Activated T-cell treated with anti-CD3 and anti-CD28 coated beads, Interleukin-2, amount 50 U/mL, for 72 hours (primary cell): ENCODE data around the gene GAS1. TPM values are rescaled to one million over a fixed set of nuclear protein-coding genes. Genes with fewer than 3 reads are reported as not detected.

Experiments
- ATAC-seq, 2 donors: fragments of 150-1000 bp; cut with Tn5 transposase; replicated peaks in 1 of 2; 2 replicates each; pipeline ENCODE4 v1.10.0; 2021; ENCODE audit warnings: moderate library complexity in 2 of 2, mild to moderate bottlenecking in 1 of 2
- DNase-seq, 2 donors: peaks; one replicate each; pipeline ENCODE4 v3.0.0; 2021 to 2022; ENCODE audit warnings: mixed read lengths in 1 of 2
- H3K27ac Mint-ChIP-seq: one replicate; pipeline ENCODE4 v1.8.0; 2022; ENCODE audit warnings: mild to moderate bottlenecking, moderate library complexity, mixed read lengths
- H3K27me3 Mint-ChIP-seq: one replicate; pipeline ENCODE4 v1.8.0; 2022; ENCODE audit warnings: low read depth, mixed read lengths
- H3K36me3 Mint-ChIP-seq, 2 donors: one replicate each; pipeline ENCODE4 v1.8.0; 2022; ENCODE audit warnings: mixed read lengths in 2 of 2, mild to moderate bottlenecking in 1 of 2; ENCODE audit not compliant: insufficient read depth in 2 of 2
- H3K4me1 Mint-ChIP-seq: one replicate; pipeline ENCODE4 v1.8.0; 2022; ENCODE audit warnings: low read depth, mixed read lengths
- H3K4me3 Mint-ChIP-seq, 2 donors: one replicate each; pipeline ENCODE4 v1.8.0; 2022; ENCODE audit warnings: mild to moderate bottlenecking in 2 of 2, mixed read lengths in 2 of 2, moderate library complexity in 2 of 2
- H3K9me3 Mint-ChIP-seq, 2 donors: one replicate each; pipeline ENCODE4 v1.8.0; 2022; ENCODE audit warnings: mixed read lengths in 2 of 2
- total RNA-seq, 2 donors: library from RNA; stranded (reverse); gene quantifications; one replicate each; pipeline ENCODE4 v1.2.3, GENCODE V29; 2022

Gene GAS1
- total RNA-seq: under 1 TPM; 0.07 to 0.12 TPM

GRCh38 chr9:86947146-86948073 lies at the start of gene GAS1:
Gene GAS1, minus strand, starts transcription at chr9:86947506. Its CDS starts 727 bp downstream, at chr9:86946779.
- Mint-ChIP-seq H3K27ac (no peak within 1 kb of the TSS), H3K4me1 (peaks cover 18% of the 10 kb centered on the region), H3K4me3 (peak within 1 kb of the TSS; percentile 83 to 85), H3K36me3 (peaks cover 1 to 6% of the 10 kb centered on the region in 2 donors), H3K9me3 (peaks cover 4 to 6% of the 10 kb centered on the region in 2 donors), H3K27me3 (peaks cover 32% of the 10 kb centered on the region)
- DNase-seq (peak; percentile 69 to 75), ATAC-seq (peak; percentile 72 to 79)

GRCh38 chr9:86994231-86994630 lies 46.9 kb upstream of the GAS1 start:
- H3K4me1 Mint-ChIP-seq: no peaks in the 10 kb centered on the region
- H3K27me3 Mint-ChIP-seq: peaks cover 3% of the 10 kb centered on the region
- H3K4me3 Mint-ChIP-seq: no peak overlapping the region
- no peaks in the 10 kb centered on the region for H3K9me3 Mint-ChIP-seq
- no peak overlapping the region for H3K27ac Mint-ChIP-seq
- no peak for ATAC-seq
- no peak for DNase-seq
- no peaks in the 10 kb centered on the region for H3K36me3 Mint-ChIP-seq

GRCh38 chr9:86993830-86994229 lies 46.5 kb upstream of the GAS1 start:
- H3K4me1 Mint-ChIP-seq: no peaks in the 10 kb centered on the region
- no peaks in the 10 kb centered on the region for H3K9me3 Mint-ChIP-seq
- H3K36me3 Mint-ChIP-seq: no peaks in the 10 kb centered on the region
- no peak overlapping the region for H3K27ac Mint-ChIP-seq
- no peak for ATAC-seq
- H3K4me3 Mint-ChIP-seq: no peak overlapping the region
- DNase-seq: no peak
- H3K27me3 Mint-ChIP-seq: peaks cover 7% of the 10 kb centered on the region

GRCh38 chr9:86991077-86991476 lies 43.8 kb upstream of the GAS1 start:
- ATAC-seq (no peak), DNase-seq (no peak)
- no peaks in the 10 kb centered on the region for H3K4me1 Mint-ChIP-seq
- no peak overlapping the region for H3K4me3 Mint-ChIP-seq
- peaks cover 8% of the 10 kb centered on the region for H3K27me3 Mint-ChIP-seq
- no peak overlapping the region for H3K27ac Mint-ChIP-seq
- no peaks in the 10 kb centered on the region for H3K9me3 Mint-ChIP-seq
- no peaks in the 10 kb centered on the region for H3K36me3 Mint-ChIP-seq

- no peaks in the 10 kb centered on the region for H3K9me3 Mint-ChIP-seq
- H3K4me3 Mint-ChIP-seq: no peak overlapping the region
- H3K27ac Mint-ChIP-seq: no peak overlapping the region
- H3K27me3 Mint-ChIP-seq: peaks cover 8% of the 10 kb centered on the region
- no peaks in the 10 kb centered on the region for H3K4me1 Mint-ChIP-seq
- DNase-seq (no peak), ATAC-seq (no peak)
- H3K36me3 Mint-ChIP-seq: no peaks in the 10 kb centered on the region
Measured at GRCh38 chr9:86990290-86990689, 43.0 kb upstream of the GAS1 start.

- H3K27me3 Mint-ChIP-seq: peaks cover 16% of the 10 kb centered on the region
- no peak for ATAC-seq
- H3K36me3 Mint-ChIP-seq: no peaks in the 10 kb centered on the region
- H3K9me3 Mint-ChIP-seq: no peaks in the 10 kb centered on the region
- H3K27ac Mint-ChIP-seq: no peak overlapping the region
- no peak overlapping the region for H3K4me3 Mint-ChIP-seq
- H3K4me1 Mint-ChIP-seq: no peaks in the 10 kb centered on the region
- no peak for DNase-seq
Measured at GRCh38 chr9:86987900-86988299, 40.6 kb upstream of the GAS1 start.

- H3K9me3 Mint-ChIP-seq: no peaks in the 10 kb centered on the region
- no peak overlapping the region for H3K4me3 Mint-ChIP-seq
- H3K27me3 Mint-ChIP-seq: peaks cover 16% of the 10 kb centered on the region
Measured at GRCh38 chr9:86985132-86985647, 37.9 kb upstream of the GAS1 start.

GRCh38 chr9:86983620-86984259 lies 36.4 kb upstream of the GAS1 start:
- H3K4me3 Mint-ChIP-seq: no peak overlapping the region
- H3K4me1 Mint-ChIP-seq: no peaks in the 10 kb centered on the region
- DNase-seq: no peak
- ATAC-seq: no peak
- peaks cover 20% of the 10 kb centered on the region for H3K27me3 Mint-ChIP-seq
- H3K27ac Mint-ChIP-seq: no peak overlapping the region
- no peaks in the 10 kb centered on the region for H3K9me3 Mint-ChIP-seq
- no peaks in the 10 kb centered on the region for H3K36me3 Mint-ChIP-seq

More at GRCh38 chr9:86985132-86985647, 37.9 kb upstream of the GAS1 start:
- H3K27ac Mint-ChIP-seq: no peak overlapping the region
- no peaks in the 10 kb centered on the region for H3K4me1 Mint-ChIP-seq
- no peak for ATAC-seq
- DNase-seq: no peak
- H3K36me3 Mint-ChIP-seq: no peaks in the 10 kb centered on the region

GRCh38 chr9:86983249-86983619 lies 35.9 kb upstream of the GAS1 start:
- Mint-ChIP-seq H3K27ac (no peak overlapping the region), H3K4me1 (no peaks in the 10 kb centered on the region), H3K36me3 (no peaks in the 10 kb centered on the region), H3K4me3 (no peak overlapping the region), H3K27me3 (peaks cover 19% of the 10 kb centered on the region), H3K9me3 (no peaks in the 10 kb centered on the region)
- no peak for ATAC-seq
- no peak for DNase-seq

GRCh38 chr9:86980802-86981201 lies 33.5 kb upstream of the GAS1 start:
- no peaks in the 10 kb centered on the region for H3K9me3 Mint-ChIP-seq
- no peak for DNase-seq
- peaks cover 25% of the 10 kb centered on the region for H3K27me3 Mint-ChIP-seq
- no peak for ATAC-seq
- H3K4me3 Mint-ChIP-seq: no peak overlapping the region
- no peak overlapping the region for H3K27ac Mint-ChIP-seq
- H3K4me1 Mint-ChIP-seq: no peaks in the 10 kb centered on the region
- H3K36me3 Mint-ChIP-seq: no peaks in the 10 kb centered on the region

GRCh38 chr9:86979657-86980056 lies 32.4 kb upstream of the GAS1 start:
- DNase-seq (no peak), ATAC-seq (no peak)
- no peaks in the 10 kb centered on the region for H3K9me3 Mint-ChIP-seq
- H3K36me3 Mint-ChIP-seq: no peaks in the 10 kb centered on the region
- no peak overlapping the region for H3K27ac Mint-ChIP-seq
- no peak overlapping the region for H3K4me3 Mint-ChIP-seq
- H3K27me3 Mint-ChIP-seq: peaks cover 32% of the 10 kb centered on the region
- H3K4me1 Mint-ChIP-seq: no peaks in the 10 kb centered on the region

GRCh38 chr9:86978922-86979474 lies 31.7 kb upstream of the GAS1 start:
- H3K27ac Mint-ChIP-seq: no peak overlapping the region
- H3K4me3 Mint-ChIP-seq: no peak overlapping the region
- no peaks in the 10 kb centered on the region for H3K36me3 Mint-ChIP-seq
- no peaks in the 10 kb centered on the region for H3K4me1 Mint-ChIP-seq
- no peak for DNase-seq
- no peak for ATAC-seq
- peaks cover 39% of the 10 kb centered on the region for H3K27me3 Mint-ChIP-seq
- no peaks in the 10 kb centered on the region for H3K9me3 Mint-ChIP-seq

GRCh38 chr9:86978413-86978812 lies 31.1 kb upstream of the GAS1 start:
- Mint-ChIP-seq H3K9me3 (no peaks in the 10 kb centered on the region), H3K4me3 (no peak overlapping the region), H3K27ac (no peak overlapping the region), H3K27me3 (peaks cover 41% of the 10 kb centered on the region), H3K36me3 (no peaks in the 10 kb centered on the region), H3K4me1 (no peaks in the 10 kb centered on the region)
- DNase-seq: no peak
- no peak for ATAC-seq
